Dermis microvascular lymphatic vessel endothelial cell (primary cell): ENCODE results near the gene SLC2A9. TPM values are rescaled to one million over a fixed set of nuclear protein-coding genes. Genes with fewer than 3 reads are reported as not detected.
"Not testable (repeated sequence)": the region's sequence is repeated elsewhere in the genome, so short reads cannot be mapped to it uniquely, and the experiment has no call there.

Source experiments
- DNase-seq, 2 donors: peaks; one replicate each; pipeline versions ENCODE4 v3.0.0 to v3.0.0-alpha.2; 2010; ENCODE audit warnings: low read depth in 2 of 2
- total RNA-seq: library from RNA; depleted of rRNA; stranded (reverse); fragments of >200 nt; gene quantifications from 2 replicates; pipeline ENCODE4 v1.2.1, GENCODE V29; 2014

Gene SLC2A9
- total RNA-seq, 1 donor from 2014 or later: 0.90 TPM

- no peak for DNase-seq
Observed at GRCh38 chr4:9833421-9833820, 187.9 kb downstream of the SLC2A9 start.

GRCh38 chr4:9832640-9833039 is 188.7 kb downstream of the SLC2A9 start:
- DNase-seq: no peak

GRCh38 chr4:9826551-9826950 is 194.7 kb downstream of the SLC2A9 start:
- DNase-seq: no peak

GRCh38 chr4:9825049-9825448 is 196.2 kb downstream of the SLC2A9 start:
- no peak for DNase-seq

GRCh38 chr4:9820343-9820742 is 201.0 kb downstream of the SLC2A9 start:
- no peak for DNase-seq

- no peak for DNase-seq
Observed at GRCh38 chr4:9816285-9816684, 205.0 kb downstream of the SLC2A9 start.

- no peak for DNase-seq
Observed at GRCh38 chr4:9812501-9813340, 208.6 kb downstream of the SLC2A9 start.

- DNase-seq: no peak
Observed at GRCh38 chr4:9811806-9812205, 209.5 kb downstream of the SLC2A9 start.

- DNase-seq: no peak
Observed at GRCh38 chr4:9808077-9808476, 213.2 kb downstream of the SLC2A9 start.

GRCh38 chr4:9804918-9805317 is 216.4 kb downstream of the SLC2A9 start:
- no peak for DNase-seq

- DNase-seq: no peak
Observed at GRCh38 chr4:9800848-9801247, 220.4 kb downstream of the SLC2A9 start.

- DNase-seq: not testable (repeated sequence)
Observed at GRCh38 chr4:9796641-9797040, 224.7 kb downstream of the SLC2A9 start.

GRCh38 chr4:9792381-9792780 is 228.9 kb downstream of the SLC2A9 start:
- no peak for DNase-seq

GRCh38 chr4:9785891-9786290 is 235.4 kb downstream of the SLC2A9 start:
- DNase-seq: not testable (repeated sequence)

- DNase-seq: no peak
Observed at GRCh38 chr4:9782136-9782436, 239.2 kb downstream of the SLC2A9 start.

- no peak for DNase-seq
Observed at GRCh38 chr4:9781343-9782135, 239.8 kb downstream of the SLC2A9 start, which contains the start of gene DRD5. Gene DRD5, plus strand, starts transcription at chr4:9781634. Its CDS starts 396 bp downstream, at chr4:9782030.

Other genes starting within 250 kb of the SLC2A9 start
- gene DRD5, start 239.9 kb downstream of the SLC2A9 start, total RNA-seq: not detected in 2 replicates
- 333 and 375 TPM in 2 replicates for gene WDR1, start 95.3 kb upstream of the SLC2A9 start, total RNA-seq